NCI-H82 treated with DMSO at 0.1 percent for 48 hours (cell line): ENCODE measurements around the gene MGARP.
"Not testable (repeated sequence)": the region's sequence is repeated elsewhere in the genome, so short reads cannot be mapped to it uniquely, and the experiment has no call there.

Source experiments
- DNase-seq: peaks from one replicate; lab custom pipeline; 2025; ENCODE audit not compliant: unreplicated experiment; lab: John Stamatoyannopoulos, UW

Gene MGARP

DNA sequence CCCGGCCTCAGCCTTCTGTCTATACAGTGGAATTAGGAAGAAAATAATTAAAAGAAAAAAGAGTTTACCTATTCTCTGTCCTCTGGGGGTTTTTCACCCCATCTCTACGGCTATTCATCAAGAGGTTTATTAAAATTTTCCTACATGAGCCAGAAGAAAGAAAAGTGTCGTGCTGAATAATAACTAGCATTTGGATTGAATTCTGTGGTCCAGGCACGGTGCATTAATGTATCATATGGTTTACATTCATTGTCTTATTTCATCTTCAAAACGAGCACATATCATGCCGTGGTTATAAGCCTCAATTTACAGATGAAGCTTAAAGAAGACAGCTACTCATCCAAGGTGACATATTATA, 15.9 kb upstream of the MGARP start:
- DNase-seq, result no peak

DNA sequence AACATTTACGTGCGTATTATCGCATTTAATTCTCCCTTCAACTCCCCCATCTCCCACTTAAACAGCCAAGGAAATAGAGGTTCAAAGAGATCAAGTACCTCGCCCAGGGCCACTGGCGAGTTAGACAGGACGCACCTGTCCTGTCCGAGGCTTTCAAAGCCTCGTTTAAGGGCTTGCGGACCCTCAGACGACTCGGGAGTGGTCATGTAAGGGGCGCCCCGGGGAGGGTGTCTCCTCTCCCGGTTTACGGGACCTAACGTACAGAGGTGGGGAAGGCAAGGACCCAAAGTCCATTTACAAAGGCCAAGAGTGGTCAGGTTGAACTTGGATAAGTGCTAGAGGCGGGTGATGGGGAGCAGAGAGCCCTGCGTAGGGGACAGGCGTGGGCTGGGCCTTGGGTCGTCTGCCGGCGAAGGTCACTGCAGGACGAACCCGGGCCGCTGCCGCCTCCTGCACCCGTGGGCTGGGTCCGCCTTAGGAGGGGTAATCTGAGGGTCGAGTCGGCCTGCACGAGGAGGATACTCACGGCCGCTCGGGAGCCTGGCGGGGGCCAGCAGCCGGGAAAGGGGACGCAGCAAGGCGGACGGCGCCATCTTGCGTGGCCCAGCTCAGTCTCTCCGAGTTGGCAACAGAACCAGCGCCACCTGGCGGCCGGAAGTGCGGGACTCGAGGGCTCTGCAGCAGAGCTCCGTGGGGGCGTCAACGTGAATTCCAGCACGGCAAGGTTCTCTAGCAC, 15.3 kb upstream of the MGARP start:
- peak; percentile 78 for DNase-seq

DNA sequence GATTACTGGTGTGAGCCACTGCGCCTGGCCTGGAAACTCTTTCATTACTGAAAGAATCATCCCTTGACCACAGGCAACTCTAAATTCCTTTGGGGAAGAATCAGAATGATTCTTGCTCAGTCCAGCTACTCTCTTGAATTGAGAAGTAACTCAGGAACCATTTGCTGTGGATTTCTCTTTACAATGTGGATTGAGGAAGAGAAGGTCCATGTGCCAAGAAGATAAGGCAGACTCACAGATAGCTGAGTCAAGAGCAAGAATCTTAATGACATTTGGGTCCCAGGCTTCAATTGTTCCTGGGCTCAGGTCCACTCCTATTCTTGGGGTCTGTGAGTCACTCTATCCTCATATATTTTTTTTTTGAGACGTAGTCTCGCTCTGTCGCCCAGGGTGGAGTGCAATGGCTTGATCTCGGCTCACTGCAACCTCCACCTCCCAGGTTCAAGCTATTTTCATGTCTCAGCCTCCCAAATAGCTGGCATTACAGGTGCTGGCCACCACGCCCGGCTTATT, 6.2 kb upstream of the MGARP start:
- no peak for DNase-seq

DNA sequence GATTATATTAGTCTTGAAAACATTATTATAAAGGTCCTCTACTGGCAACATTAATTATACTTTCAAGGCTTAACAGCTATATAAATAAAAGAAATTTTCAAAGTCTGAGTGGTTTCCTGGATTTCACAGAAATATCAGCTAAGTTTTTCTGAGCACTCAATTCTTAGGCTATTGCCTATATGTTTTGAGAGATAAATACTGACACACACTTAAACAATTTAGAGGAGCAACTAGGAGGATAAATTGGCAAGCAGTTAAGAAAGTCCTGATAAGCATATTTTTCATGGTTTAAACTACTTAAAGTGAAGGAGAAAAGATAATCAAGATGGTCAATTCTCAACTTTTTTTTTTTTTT, 2.7 kb upstream of the MGARP start:
- no peak for DNase-seq

GRCh38 chr4:139282065-139282720, 2.2 kb upstream of the MGARP start:
- DNase-seq, result no peak

DNA sequence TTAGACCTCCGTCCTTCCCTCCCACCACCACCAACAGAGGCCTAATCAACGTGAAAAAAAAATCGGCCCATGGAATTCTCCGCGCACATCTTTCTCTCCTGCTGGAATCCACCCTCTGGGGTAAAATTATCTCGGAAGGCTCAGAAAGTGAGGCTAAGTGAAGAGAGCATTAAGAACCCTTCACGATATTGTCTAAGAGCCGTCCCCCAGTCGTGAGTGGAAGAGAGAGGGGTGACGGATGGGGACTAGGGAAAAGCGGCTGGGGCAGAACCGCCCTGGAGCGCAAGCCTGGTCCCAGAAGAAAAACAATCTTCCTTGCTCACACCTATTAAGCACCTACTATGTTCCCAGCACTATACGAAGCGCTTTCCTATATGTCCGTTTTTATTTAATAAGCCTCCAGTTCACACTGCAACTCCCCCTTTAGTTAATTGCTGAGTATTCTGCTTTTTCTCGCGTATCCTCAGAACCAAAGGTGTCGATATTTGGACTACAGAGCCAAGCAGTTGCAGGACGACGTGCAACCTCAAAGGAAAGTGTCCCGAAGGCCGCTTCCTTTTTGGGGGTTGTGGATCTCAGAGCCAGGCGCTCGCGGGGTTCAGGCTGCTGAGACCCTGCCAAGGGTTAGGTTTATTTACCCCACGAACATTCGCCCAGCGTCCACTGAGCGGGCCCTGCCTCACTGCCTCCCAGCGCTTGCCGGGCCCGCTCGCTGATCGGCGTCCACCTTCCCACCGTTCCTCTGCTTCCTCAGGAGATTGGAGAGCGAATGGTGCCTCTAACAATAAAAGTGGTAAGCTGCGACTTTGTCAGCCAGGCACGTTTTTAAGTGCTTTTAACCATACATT, 889 bp downstream of the MGARP start:
- no peak for DNase-seq

- no peak for DNase-seq
These were observed 1.5 kb downstream of the MGARP start for GRCh38 chr4:139278485-139278884.

DNA sequence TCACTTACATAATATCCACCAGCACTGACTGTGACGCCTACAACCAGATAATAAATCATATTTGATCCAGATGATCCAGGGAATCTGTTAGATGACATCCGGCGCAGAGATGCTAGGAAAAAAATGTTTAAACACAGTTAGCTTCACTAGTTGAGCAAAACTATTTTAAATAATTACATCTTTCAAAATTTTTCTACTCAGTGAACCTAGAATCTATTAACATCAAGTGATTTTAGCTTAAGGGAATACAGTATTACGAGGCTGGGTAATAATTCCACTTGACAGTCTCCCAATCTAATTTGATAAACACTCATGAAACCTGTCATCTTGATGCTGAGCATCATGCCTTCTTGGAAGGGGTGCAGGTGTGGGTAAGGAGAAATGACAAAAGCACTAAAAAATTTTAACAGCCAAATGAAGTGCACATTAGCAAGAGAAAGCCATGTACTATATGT, 4.7 kb downstream of the MGARP start:
- DNase-seq, result no peak

DNA sequence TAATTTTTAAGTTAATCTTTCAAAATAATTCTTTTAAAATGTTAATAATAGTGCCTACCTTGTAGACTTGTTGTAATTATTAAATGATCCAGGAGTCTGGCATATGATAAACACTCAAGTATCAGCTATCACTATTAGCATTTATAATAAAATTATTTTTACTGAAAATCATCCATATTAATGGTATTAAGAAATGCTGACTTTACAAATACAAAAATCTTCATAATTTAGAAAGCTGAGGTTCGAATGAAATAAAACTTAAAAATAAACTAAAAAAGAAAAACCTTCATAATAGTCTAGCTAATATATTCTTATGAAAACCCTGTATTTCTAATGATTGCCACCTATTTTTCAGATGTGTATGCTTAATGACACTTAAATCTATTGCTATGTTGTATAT, 5.2 kb downstream of the MGARP start:
- DNase-seq, result no peak

DNA sequence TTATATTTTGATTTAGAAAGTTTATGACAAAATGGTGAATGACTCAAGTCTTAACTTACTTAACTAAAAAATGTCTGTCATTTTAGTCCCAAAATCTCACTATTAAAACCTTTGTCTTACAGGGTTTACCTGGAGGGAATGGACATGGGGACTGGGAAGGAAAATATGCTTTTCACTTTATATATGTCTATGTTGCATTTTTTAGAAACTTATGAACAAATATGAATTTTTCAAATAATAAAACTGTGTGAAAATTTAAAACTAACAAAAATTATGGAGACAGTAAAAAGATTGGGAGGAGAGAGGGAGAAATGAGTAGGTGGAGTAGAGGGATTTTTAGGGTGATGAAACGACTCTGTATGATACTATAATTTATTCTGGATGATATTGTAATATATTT, 6.2 kb downstream of the MGARP start:
- DNase-seq, result no peak

- DNase-seq, result no peak
These were observed 12.7 kb downstream of the MGARP start for GRCh38 chr4:139267301-139267700.

DNA sequence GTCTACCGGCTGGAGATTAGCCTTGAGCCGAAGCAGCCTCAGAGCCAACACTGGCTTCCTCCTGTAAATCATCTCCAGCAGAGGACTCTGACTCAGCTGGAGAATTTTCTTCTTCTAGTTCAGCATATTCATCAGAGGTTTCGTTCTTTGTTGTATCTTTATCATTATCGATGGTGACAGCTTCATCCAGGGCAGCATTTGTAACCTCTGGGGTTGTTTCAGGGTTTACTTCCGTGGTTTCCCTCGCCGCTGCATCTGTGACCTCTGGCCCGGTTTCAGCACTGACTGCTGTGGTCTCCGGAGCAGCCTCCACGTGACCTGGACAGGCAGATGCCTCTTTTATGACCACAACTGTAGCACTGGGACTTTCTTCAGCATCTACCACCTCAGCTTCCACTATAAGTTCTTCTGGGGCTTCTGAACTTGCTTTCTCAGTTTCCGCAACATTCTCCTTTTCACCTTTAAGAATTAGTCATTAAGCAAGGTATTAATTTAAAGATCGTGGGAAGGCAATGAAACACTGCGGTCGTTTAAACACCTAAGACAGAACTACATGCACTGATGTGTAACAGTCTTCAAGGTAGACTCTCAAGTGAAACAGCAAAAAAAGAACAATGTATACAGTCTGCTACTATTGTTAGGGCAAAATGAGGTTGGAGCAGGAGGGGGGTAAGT, 13.3 kb downstream of the MGARP start:
- DNase-seq, result peak; percentile 30

DNA sequence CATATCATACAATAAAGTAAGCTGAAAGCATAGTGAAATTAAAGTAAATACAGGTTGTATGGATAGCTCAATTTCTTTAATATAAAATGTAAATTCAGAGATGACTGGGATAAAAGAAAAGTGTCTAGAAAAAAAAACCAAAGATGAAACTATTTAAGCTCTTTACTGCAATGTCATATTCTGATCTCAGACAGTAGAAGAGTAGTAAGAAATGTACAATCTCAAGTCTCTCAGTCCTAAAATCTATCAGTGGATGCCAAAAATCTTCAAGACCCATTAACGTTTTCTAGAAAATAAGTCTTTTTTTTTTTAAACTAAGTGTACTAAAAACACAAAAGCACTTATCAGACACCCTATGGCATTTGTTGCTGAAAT, 13.8 kb downstream of the MGARP start:
- no peak for DNase-seq

DNA sequence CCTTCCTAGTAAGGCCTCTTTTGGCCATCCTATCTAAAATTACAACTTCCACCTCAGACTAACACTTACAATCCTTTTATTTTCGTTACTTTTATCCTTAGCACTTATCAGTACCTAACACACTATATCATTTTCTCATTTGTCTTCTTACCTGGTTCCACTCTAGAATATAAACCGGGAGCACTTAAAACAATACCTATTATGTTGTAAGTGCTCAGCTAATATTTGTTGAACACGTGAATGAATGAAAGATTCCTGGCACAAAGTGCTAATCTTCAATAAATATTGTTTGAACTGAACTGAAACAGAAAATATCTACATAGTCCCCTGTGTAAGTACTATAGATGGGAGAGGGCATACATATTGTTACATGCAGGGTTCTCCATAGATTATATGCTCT, 14.4 kb downstream of the MGARP start:
- DNase-seq, result no peak

- no peak for DNase-seq
These were observed 23.7 kb downstream of the MGARP start for GRCh38 chr4:139256349-139256748.

DNA sequence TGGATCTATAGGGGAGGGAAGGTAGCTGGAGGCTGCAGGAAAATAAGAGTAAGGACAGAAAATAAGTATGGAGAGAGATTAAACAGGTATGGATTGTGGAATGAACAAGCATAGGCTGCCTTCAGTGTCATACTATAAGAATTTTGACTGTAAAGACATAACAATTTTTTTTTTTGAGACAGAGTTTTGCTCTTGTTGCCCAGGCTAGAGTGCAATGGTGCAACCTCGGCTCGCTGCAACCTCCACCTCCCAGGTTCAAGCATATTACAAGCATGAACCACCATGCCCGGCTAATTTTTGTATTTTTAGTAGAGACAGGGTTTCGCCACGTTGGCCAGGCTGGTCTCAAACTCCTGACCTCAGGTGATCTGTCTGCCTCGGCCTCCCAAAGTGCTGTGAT, 24.4 kb downstream of the MGARP start:
- DNase-seq, result not testable (repeated sequence)

- DNase-seq, result no peak
These were observed 26.3 kb downstream of the MGARP start for GRCh38 chr4:139253713-139254112.

- no peak for DNase-seq
These were observed 27.0 kb downstream of the MGARP start for GRCh38 chr4:139253046-139253445.

- DNase-seq, result no peak
These were observed 32.3 kb downstream of the MGARP start for GRCh38 chr4:139247700-139248238.

DNA sequence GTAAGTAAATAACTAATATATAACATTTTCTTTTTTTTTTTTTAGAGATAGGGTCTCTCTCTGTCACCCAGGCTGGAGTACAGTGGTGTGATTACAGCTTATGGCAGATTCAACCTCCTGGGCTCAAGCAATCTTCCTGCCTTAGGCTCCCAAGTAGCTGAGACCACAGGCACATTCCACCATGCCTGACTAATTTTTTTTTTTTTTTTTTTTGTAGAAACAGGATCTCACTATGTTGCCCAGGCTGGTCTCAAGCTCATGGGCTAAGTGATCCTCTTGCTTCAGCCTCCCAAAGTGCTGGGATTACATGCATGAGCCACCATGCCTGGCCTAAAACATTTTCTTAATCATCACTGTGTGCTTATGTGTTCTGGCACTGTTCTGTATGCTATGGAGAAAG, 32.8 kb downstream of the MGARP start:
- no peak for DNase-seq

- no peak for DNase-seq
These were observed 33.9 kb downstream of the MGARP start for GRCh38 chr4:139246166-139246565.
